HG02943 (cell line): ENCODE data around the gene IFT80.

Source experiments
- ATAC-seq: cut with Tn5 transposase; IDR thresholded peaks from one replicate; pipeline ENCODE4 v1.9.1; 2021; ENCODE audit warnings: mild to moderate bottlenecking, low read depth, moderate library complexity; ENCODE audit not compliant: unreplicated experiment

The IFT80 gene

DNA sequence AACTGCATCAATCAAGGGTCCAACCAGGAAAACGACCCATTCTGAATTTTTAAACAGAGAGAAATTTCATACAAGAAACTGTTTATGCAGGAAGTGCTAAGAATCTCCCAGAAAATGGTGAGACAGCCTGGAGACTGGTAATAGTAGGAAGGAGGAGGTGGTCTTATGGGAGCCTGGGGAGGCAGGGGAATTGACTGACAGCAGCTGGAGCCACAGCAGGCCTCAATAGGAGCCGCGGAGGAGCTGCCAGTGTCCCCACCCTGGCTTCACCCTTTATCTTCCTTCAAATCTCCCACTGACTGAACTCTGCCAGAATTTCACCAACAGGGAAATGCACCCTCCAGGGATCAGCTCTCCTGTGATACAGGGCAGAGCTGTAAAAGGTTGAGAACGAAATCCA, 181.3 kb downstream of the IFT80 start:
- no peak for ATAC-seq

DNA sequence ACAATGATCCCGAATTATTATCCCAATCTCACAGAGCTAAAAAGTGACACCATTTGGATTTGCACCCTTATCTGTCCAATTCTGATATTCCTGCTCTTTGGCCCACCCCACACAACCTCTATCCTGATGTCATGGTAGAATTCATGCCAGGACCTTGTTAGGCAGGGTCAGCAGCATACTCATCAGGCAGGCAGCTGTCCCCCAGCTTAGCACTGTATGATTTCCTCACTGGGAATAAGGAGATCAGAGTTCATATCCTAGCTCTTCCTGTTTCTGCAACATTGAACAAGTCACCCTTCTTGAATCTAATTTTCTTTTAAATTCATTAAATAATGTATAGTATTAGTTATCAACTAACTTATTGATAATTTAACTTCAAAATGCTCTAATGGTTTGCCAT, 185.8 kb downstream of the IFT80 start:
- no peak for ATAC-seq

DNA sequence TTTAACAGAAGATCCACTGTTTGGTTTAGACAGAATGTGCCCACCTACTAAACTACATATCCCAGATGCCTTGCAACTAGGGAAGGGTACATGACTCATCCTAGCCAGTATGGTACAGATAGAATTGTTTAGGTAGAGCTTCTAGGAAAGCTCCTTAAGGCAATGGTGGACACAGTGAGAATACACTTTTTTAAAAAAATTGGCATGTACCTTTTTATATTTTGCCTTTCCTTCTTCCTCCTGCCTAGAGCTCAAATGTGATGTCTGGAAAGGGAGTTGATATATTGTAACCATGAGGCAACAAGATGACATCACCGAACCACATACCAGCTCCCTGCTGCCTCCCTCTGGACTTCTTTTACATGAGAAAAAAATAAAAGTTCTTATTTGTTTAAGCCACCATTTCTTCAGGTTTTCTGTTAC, 188.2 kb downstream of the IFT80 start:
- no peak for ATAC-seq

DNA sequence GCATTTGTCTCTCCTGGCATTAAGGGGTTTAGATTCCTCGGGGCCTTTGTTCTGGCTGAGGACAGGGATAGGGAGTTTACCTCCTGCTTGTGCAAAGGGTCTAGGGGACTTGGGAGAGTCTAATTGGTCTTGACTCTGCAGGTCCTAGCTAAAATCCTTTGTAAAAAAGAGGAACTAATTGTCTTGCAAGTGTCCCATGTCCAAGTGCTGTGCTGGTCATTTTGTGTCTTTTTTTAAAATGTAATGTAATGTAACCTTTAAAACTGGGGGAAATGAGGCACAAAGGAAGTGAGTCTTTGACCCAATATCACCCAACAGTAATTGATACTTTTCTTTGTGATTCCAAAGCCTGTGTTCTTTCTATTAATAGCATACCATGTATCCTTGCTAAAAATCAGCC, 188.7 kb downstream of the IFT80 start:
- no peak for ATAC-seq
